ENCODE data around the gene EXO5. TPM values are rescaled to one million over a fixed set of nuclear protein-coding genes. Genes with fewer than 3 reads are reported as not detected.

Gene EXO5
- total and polyA plus RNA-seq, 2 of the 4 experiments (the other 2 are of a cell fraction) = 7.8 to 11.1 TPM

DNA sequence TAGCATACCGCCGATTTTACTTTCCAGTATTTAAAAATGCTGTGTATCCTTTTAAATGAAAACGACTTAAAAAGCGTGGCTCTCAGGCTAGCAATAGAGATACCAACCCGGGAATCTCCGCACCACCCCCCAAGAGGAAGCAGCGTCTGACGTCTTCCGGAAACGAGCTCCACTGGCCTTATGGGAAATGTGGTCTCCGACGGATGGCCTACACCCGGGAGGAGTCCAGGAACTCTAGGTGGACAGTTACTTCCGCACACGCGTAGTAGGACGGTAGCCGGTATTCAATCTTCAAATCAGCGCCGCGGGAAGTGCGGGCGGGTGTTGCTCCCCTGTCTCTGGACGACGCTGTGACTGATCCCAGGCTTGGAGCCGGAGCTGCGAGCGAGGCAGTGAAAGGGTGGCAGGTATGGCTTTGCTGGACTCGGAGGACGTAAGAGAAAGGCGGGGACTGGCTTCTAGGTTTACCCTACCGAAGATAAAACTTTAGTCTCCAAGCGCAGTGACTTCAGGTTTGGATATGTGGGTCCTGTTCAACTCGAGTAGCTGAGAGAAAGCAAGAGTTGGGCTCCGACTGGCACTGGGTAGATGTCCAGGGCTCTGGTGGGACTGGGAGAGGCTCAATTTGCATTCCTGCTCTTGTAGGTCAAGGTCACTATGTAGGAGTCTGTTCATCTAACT, 23.0 kb downstream of the EXO5 start, which contains the start of gene ZNF684:
Gene ZNF684 (plus strand): TSS at position 257 of the 681 bp plus-strand sequence. CDS start 1,530 bp downstream, outside the sequence.
- H3K79me1 ChIP-seq (ENCODE audit: low read depth in 1 of 2, low read length in 2 of 2) = peaks cover 0 to 7% of the 10 kb centered on the region in 2 experiments; a peak in 2 of 4 replicates
- no peaks in the 10 kb centered on the region for H3K9me1 ChIP-seq (ENCODE audit: insufficient read depth, low read length)
- ChIA-PET POLR2A (ENCODE audit: unreplicated experiment) (no interaction called here), CTCF (interaction anchor here (0.7 to 1.5 kb wide), 5 partner anchors 9 to 1768 kb away, joined by 3 to 9 read pairs (median 5); no protein-coding TSS in a partner anchor)
- H3K4me3 ChIP-seq (ENCODE audit: insufficient read depth, low read depth, low read length) = peak within 1 kb of the TSS; percentile 73
- peak within 1 kb of the TSS; percentile 62 for H3K4ac ChIP-seq (ENCODE audit: low read depth, low read length)
- no peaks in the 10 kb centered on the region for H3K4me1 ChIP-seq (ENCODE audit: control insufficient read depth, insufficient read depth, low read length)
- H2BK20ac ChIP-seq (ENCODE audit: low read depth, low read length) = no peak within 1 kb of the TSS
- H3K56ac ChIP-seq (ENCODE audit: extremely low read depth, insufficient read depth, low read length) = peak within 1 kb of the TSS; percentile 67
- H3K4me2 ChIP-seq (ENCODE audit: low read depth, low read length) = peak within 1 kb of the TSS; percentile 88
- peak; percentile 95 for DNase-seq
- H2AFZ ChIP-seq (replicated peaks; ENCODE audit: low read length, poor library complexity) = peak within 1 kb of the TSS; percentile 97
- no TSS peak for BruUV-seq (replicated peaks)
- H2BK15ac ChIP-seq (ENCODE audit: low read depth, low read length) = no peak within 1 kb of the TSS
- H3K14ac ChIP-seq (replicated peaks; ENCODE audit: low read depth, low read length) = peak within 1 kb of the TSS; percentile 91
- no peaks in the 10 kb centered on the region for H3K9me3 ChIP-seq (ENCODE audit: control insufficient read depth, insufficient read depth, low read length)
- peak within 1 kb of the TSS; percentile 78 for H3K23ac ChIP-seq (ENCODE audit: low read depth, low read length)
- H3K9ac ChIP-seq (ENCODE audit: low read depth, low read length) = peak within 1 kb of the TSS; percentile 57
- in situ Hi-C loops (cut with MboI; ENCODE audit: low sequenced_read_pairs) (no loop called here), intact Hi-C loops (cut with micrococcal nuclease) (loop anchor here (5.0 to 10.0 kb wide), 2 partner anchors 133 to 321 kb away; partner anchors contain the start of gene RIMS3), dilution Hi-C loops (cut with HindIII; ENCODE audit: low sequenced_read_pairs, unreplicated experiment) (no loop called here)
- H3K18ac ChIP-seq (ENCODE audit: low read depth, low read length) = peak within 1 kb of the TSS; percentile 26; the same call in 1 of the 2 replicates
- H3K36me3 ChIP-seq (ENCODE audit: control insufficient read depth, insufficient read depth, low read length) = no peaks in the 10 kb centered on the region
- H2AK5ac ChIP-seq (ENCODE audit: low read depth, low read length) = peak within 1 kb of the TSS; percentile 18
- no peaks in the 10 kb centered on the region for H4K20me1 ChIP-seq (ENCODE audit: insufficient read depth, low read length)
- peak within 1 kb of the TSS; percentile 73 for H2BK5ac ChIP-seq (ENCODE audit: low read depth, low read length, poor library complexity, severe bottlenecking)
- peak within 1 kb of the TSS; percentile 10 for H2AK9ac ChIP-seq (replicated peaks; ENCODE audit: low read depth, low read length, poor library complexity)
- H4K5ac ChIP-seq (ENCODE audit: low read depth, low read length) = peak within 1 kb of the TSS; percentile 70
- peak within 1 kb of the TSS; percentile 66 for H4K91ac ChIP-seq (ENCODE audit: insufficient read depth, low read depth, low read length)
- peak within 1 kb of the TSS; percentile 5; the same call in 1 of the 2 replicates for H2BK120ac ChIP-seq (ENCODE audit: low read depth, low read length)
- H4K8ac ChIP-seq (ENCODE audit: low read depth in 2 of 2, low read length in 2 of 2) = peak within 1 kb of the TSS; percentile 87 to 98
- 0% methylated on average over 8 of the region's 35 CpGs; no CpG with 5 or more reads in 1 of the 2 experiments for WGBS, 2 experiments (ENCODE audit: extremely low coverage in 2 of 2, insufficient read length in 1 of 2)
- peak; percentile 99 for ATAC-seq (ENCODE audit: low read depth)
- H3K27me3 ChIP-seq (ENCODE audit: control insufficient read depth, insufficient read depth, low read length) = no peaks in the 10 kb centered on the region
- peak within 1 kb of the TSS; percentile 54 for H3K27ac ChIP-seq (ENCODE audit: insufficient read depth, low read length)
- no peak for TF ChIP-seq BHLHE40 (IDR thresholded peaks at IDR 0.05; ENCODE audit: low read depth, low read length)
- TF ChIP-seq MXI1 (IDR thresholded peaks at IDR 0.05; ENCODE audit: borderline replicate concordance, low read depth, low read length) = 0 out of 2 replicates have a peak, but pooled peaks have one; percentile 50
- TF ChIP-seq MAFK (IDR thresholded peaks at IDR 0.05; ENCODE audit: low read depth, low read length) = no peak
- TF ChIP-seq USF2 (IDR thresholded peaks at IDR 0.05; ENCODE audit: low read depth, low read length) = no peak
- TF ChIP-seq POLR2A (IDR thresholded peaks at IDR 0.05; ENCODE audit: low read depth, low read length) = peak; percentile 58; the same call in 1 of the 2 replicates
- TF ChIP-seq, protein P1, sequence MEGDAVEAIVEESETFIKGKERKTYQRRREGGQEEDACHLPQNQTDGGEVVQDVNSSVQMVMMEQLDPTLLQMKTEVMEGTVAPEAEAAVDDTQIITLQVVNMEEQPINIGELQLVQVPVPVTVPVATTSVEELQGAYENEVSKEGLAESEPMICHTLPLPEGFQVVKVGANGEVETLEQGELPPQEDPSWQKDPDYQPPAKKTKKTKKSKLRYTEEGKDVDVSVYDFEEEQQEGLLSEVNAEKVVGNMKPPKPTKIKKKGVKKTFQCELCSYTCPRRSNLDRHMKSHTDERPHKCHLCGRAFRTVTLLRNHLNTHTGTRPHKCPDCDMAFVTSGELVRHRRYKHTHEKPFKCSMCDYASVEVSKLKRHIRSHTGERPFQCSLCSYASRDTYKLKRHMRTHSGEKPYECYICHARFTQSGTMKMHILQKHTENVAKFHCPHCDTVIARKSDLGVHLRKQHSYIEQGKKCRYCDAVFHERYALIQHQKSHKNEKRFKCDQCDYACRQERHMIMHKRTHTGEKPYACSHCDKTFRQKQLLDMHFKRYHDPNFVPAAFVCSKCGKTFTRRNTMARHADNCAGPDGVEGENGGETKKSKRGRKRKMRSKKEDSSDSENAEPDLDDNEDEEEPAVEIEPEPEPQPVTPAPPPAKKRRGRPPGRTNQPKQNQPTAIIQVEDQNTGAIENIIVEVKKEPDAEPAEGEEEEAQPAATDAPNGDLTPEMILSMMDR (conservative IDR thresholded peaks at IDR 0.05; ENCODE audit: low read depth, low read length) = no peak
- no peak for TF ChIP-seq SMC3 (IDR thresholded peaks at IDR 0.05; ENCODE audit: low read depth, low read length)
- no peak for TF ChIP-seq FOS (IDR thresholded peaks at IDR 0.05; ENCODE audit: low read depth, low read length)
- TF ChIP-seq, protein P2, sequence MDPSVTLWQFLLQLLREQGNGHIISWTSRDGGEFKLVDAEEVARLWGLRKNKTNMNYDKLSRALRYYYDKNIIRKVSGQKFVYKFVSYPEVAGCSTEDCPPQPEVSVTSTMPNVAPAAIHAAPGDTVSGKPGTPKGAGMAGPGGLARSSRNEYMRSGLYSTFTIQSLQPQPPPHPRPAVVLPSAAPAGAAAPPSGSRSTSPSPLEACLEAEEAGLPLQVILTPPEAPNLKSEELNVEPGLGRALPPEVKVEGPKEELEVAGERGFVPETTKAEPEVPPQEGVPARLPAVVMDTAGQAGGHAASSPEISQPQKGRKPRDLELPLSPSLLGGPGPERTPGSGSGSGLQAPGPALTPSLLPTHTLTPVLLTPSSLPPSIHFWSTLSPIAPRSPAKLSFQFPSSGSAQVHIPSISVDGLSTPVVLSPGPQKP (IDR thresholded peaks at IDR 0.05; ENCODE audit: borderline replicate concordance, low read depth, low read length) = no peak
- TF ChIP-seq RAD21 (IDR thresholded peaks at IDR 0.05; ENCODE audit: low read length) = no peak
- no peak for TF ChIP-seq RFX5 (IDR thresholded peaks at IDR 0.05; ENCODE audit: low read depth, low read length)
- no peak for TF ChIP-seq NFE2L2 (IDR thresholded peaks at IDR 0.05; ENCODE audit: low read depth, low read length)
- no peak for TF ChIP-seq CHD1 (IDR thresholded peaks at IDR 0.05; ENCODE audit: low read depth, low read length)
- peak; percentile 63; the same call in 1 of the 2 replicates for TF ChIP-seq MAZ (IDR thresholded peaks at IDR 0.05; ENCODE audit: borderline replicate concordance, low read depth, low read length)

All from IMR-90 (cell line).